HT-29 (cell line): ENCODE data around the gene ARPP21. TPM values are rescaled to one million over a fixed set of nuclear protein-coding genes. Genes with fewer than 3 reads are reported as not detected.

ENCODE experiments used
- DNase-seq: peaks from one replicate; pipeline ENCODE4 v3.0.0-alpha.2; 2015; ENCODE audit warnings: low spot score
- total RNA-seq: library from RNA; depleted of rRNA; stranded (reverse); fragments of >200 nt; shearing (Covaris generic); gene quantifications from 2 replicates; pipeline ENCODE4 v1.2.3, GENCODE V29; 2014

Gene ARPP21
- total RNA-seq, 1 experiment from 2014 or later: not detected

- DNase-seq: no peak
These were observed 97.8 kb downstream of the ARPP21 start for GRCh38 chr3:35737080-35737479.

GRCh38 chr3:35737527-35737926 is 98.2 kb downstream of the ARPP21 start:
- no peak for DNase-seq

- DNase-seq: no peak
These were observed 98.8 kb downstream of the ARPP21 start for GRCh38 chr3:35737934-35738706.

GRCh38 chr3:35739181-35739809 is 100.0 kb downstream of the ARPP21 start:
- DNase-seq: no peak

GRCh38 chr3:35739964-35740527 is 100.7 kb downstream of the ARPP21 start:
- no peak for DNase-seq

GRCh38 chr3:35743218-35743617 is 103.9 kb downstream of the ARPP21 start:
- DNase-seq: no peak

GRCh38 chr3:35744419-35744818 is 105.1 kb downstream of the ARPP21 start:
- DNase-seq: no peak

GRCh38 chr3:35745351-35745750 is 106.0 kb downstream of the ARPP21 start:
- DNase-seq: no peak

- no peak for DNase-seq
These were observed 106.6 kb downstream of the ARPP21 start for GRCh38 chr3:35745802-35746484.

GRCh38 chr3:35746492-35746891 is 107.2 kb downstream of the ARPP21 start:
- no peak for DNase-seq

- DNase-seq: no peak
These were observed 108.8 kb downstream of the ARPP21 start for GRCh38 chr3:35748144-35748543.

GRCh38 chr3:35751207-35751606 is 111.9 kb downstream of the ARPP21 start:
- DNase-seq: no peak

- no peak for DNase-seq
These were observed 118.8 kb downstream of the ARPP21 start for GRCh38 chr3:35757991-35758757.

GRCh38 chr3:35760146-35760545 is 120.8 kb downstream of the ARPP21 start:
- DNase-seq: no peak

- DNase-seq: no peak
These were observed 122.0 kb downstream of the ARPP21 start for GRCh38 chr3:35761311-35761710.

GRCh38 chr3:35772381-35773015 is 133.2 kb downstream of the ARPP21 start:
- DNase-seq: no peak

- DNase-seq: no peak
These were observed 134.1 kb downstream of the ARPP21 start for GRCh38 chr3:35773417-35773816.

GRCh38 chr3:35776346-35776745 is 137.0 kb downstream of the ARPP21 start:
- DNase-seq: no peak

- no peak for DNase-seq
These were observed 137.7 kb downstream of the ARPP21 start for GRCh38 chr3:35777065-35777464.

- DNase-seq: no peak
These were observed 138.5 kb downstream of the ARPP21 start for GRCh38 chr3:35777563-35778554.
